Cardiac fibroblast (primary cell): ENCODE data around the gene TRPM3.

Experiments used
- DNase-seq, 2 donors: peaks; one replicate each; pipeline versions ENCODE4 v3.0.0 to v3.0.0-alpha.2; 2010; ENCODE audit warnings: low read depth in 2 of 2
- H3K4me3 ChIP-seq, 2 donors: replicated peaks in 1 of 2; 1 replicate in 1 of 2; 2 replicates in 1 of 2; pipeline ENCODE4 v1.5.1; 2011; ENCODE audit warnings: low read depth in 2 of 2, low read length in 2 of 2, mild to moderate bottlenecking in 2 of 2, moderate library complexity in 1 of 2
- CTCF ChIP-seq: IDR thresholded peaks from one replicate; pipeline ENCODE4 v1.5.1; 2011; ENCODE audit warnings: low read depth, mild to moderate bottlenecking, low read length, inconsistent platforms

TRPM3 gene

GRCh38 chr9:70883963-70884793 lies 237.2 kb downstream of the TRPM3 start:
- TF ChIP-seq CTCF = no peak
- no peak for DNase-seq
- no peak overlapping the region for H3K4me3 ChIP-seq

GRCh38 chr9:70883056-70883455 lies 238.4 kb downstream of the TRPM3 start:
- peak in 1 of 2 donors; percentile 73 for DNase-seq
- H3K4me3 ChIP-seq = no peak overlapping the region

DNA sequence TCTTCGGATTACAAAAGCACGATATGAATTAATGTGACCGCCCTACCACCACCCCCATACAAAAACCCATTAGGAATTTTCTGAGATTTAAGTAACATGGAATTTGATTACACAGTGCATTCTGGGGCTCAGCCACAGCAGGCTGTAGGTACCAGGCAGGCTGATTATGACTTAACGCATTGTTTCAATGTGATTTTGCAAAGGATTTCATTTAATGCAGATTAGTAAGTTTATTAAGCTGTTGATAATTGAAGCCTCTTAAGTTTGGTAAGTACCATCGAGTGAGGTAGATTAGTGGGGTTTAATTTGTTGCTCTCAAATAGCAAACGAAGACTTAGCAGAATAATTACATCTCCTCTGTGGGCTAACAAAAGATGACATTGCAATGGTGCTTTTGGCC lies 240.1 kb downstream of the TRPM3 start:
- no peak for TF ChIP-seq CTCF
- H3K4me3 ChIP-seq = no peak overlapping the region
- no peak for DNase-seq

More at GRCh38 chr9:70883056-70883455, 238.4 kb downstream of the TRPM3 start:
- TF ChIP-seq CTCF = no peak

DNA sequence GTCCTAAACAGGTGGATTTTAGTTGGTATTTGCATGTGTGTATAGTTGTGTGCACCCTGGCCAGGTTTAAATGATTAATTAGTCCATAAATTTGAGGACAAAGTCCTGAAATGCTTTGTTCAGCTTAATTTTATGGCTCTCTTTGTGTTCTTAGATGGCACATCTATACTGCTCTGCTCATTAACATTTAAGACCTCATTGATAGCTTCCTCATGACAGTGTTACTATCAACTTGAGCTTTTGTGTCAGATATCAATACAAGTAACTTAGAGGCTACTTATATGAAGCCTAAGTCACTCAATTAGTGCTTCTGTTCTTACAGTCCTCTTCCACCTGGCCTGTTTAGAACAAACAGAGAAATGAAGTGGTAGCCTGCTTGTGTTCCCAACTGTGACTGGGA lies 240.9 kb downstream of the TRPM3 start:
- H3K4me3 ChIP-seq = no peak overlapping the region
- no peak for TF ChIP-seq CTCF
- no peak for DNase-seq

GRCh38 chr9:70878576-70878975 lies 242.8 kb downstream of the TRPM3 start:
- DNase-seq = no peak
- H3K4me3 ChIP-seq = no peak overlapping the region
- no peak for TF ChIP-seq CTCF

DNA sequence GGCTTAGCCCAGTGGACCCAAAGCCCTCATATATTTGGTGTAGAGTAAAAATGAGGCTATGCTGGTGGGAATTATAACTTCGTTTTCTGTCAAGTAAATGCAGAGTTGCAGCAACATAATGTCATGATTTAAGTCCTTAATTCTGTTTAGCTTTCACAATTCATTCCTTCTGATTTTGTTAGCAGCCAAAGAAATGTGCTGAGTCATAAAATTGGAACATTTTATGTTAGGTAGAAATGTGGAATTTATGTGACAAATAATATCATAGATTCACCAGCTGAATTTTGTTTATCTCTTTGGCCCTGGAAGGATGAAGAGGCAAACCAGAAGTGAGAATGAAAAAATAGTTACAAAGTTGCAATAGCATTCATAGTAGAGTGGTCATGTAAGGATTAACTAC lies 247.0 kb downstream of the TRPM3 start:
- no peak overlapping the region for H3K4me3 ChIP-seq
- DNase-seq = peak; percentile 42 to 55
- TF ChIP-seq CTCF = no peak
